ENCODE results near the gene OR1E1.
"Not testable (repeated sequence)": the region's sequence is repeated elsewhere in the genome, so short reads cannot be mapped to it uniquely, and the experiment has no call there.

Gene OR1E1

GRCh38 chr17:3385869-3386816 is 12.1 kb downstream of the OR1E1 start, which contains the start of gene OR3A2:
OR3A2 (minus strand) TSS chr17:3386308.
- H3K36me3 ChIP-seq (ENCODE audit: insufficient read depth, low read length): no peaks in the 10 kb centered on the region
- H3K9me3 ChIP-seq (ENCODE audit: control insufficient read depth, insufficient read depth, low read length): no peaks in the 10 kb centered on the region
- no peaks in the 10 kb centered on the region for H3K4me1 ChIP-seq (ENCODE audit: insufficient read depth, low read length)
- H3K9ac ChIP-seq (ENCODE audit: low read depth, low read length): peak within 1 kb of the TSS; percentile 54

- H3K4me1 ChIP-seq (ENCODE audit: insufficient read depth, low read length): no peaks in the 10 kb centered on the region
- no peak overlapping the region for H3K9ac ChIP-seq (ENCODE audit: low read depth, low read length)
- H3K36me3 ChIP-seq (ENCODE audit: insufficient read depth, low read length): no peaks in the 10 kb centered on the region
- no peaks in the 10 kb centered on the region for H3K9me3 ChIP-seq (ENCODE audit: control insufficient read depth, insufficient read depth, low read length)
These were observed 16.3 kb downstream of the OR1E1 start for GRCh38 chr17:3381957-3382356.

- 0 out of 2 replicates have a peak, but pooled peaks cover 4% of the 10 kb centered on the region for H3K9me3 ChIP-seq (ENCODE audit: control insufficient read depth, insufficient read depth, low read length)
- no peaks in the 10 kb centered on the region for H3K36me3 ChIP-seq (ENCODE audit: insufficient read depth, low read length)
- H3K9ac ChIP-seq (ENCODE audit: low read depth, low read length): no peak overlapping the region
- no peaks in the 10 kb centered on the region for H3K4me1 ChIP-seq (ENCODE audit: insufficient read depth, low read length)
These were observed 19.9 kb downstream of the OR1E1 start for GRCh38 chr17:3378321-3378720.

- not testable (repeated sequence) for H3K9ac ChIP-seq (ENCODE audit: low read depth, low read length); H3K36me3 ChIP-seq (ENCODE audit: insufficient read depth, low read length); H3K9me3 ChIP-seq (ENCODE audit: control insufficient read depth, insufficient read depth, low read length); H3K4me1 ChIP-seq (ENCODE audit: insufficient read depth, low read length)
These were observed 27.0 kb downstream of the OR1E1 start for GRCh38 chr17:3371167-3371566.

Measured in ES-I3 (cell line).